Neural cell (in vitro differentiated cells): ENCODE measurements around the gene ANXA2.

Experiments used
- EP300 ChIP-seq: fragments of 450-650 bp; conservative IDR thresholded peaks from 2 replicates; pipeline ENCODE4 v1.6.1; 2014; ENCODE audit warnings: antibody characterized with exemption, mild to moderate bottlenecking, moderate library complexity; ENCODE audit not compliant: poor library complexity, severe bottlenecking
- EZH2 ChIP-seq: fragments of 200-600, 300-800 bp; shearing (Covaris generic), sonication (generic); IDR thresholded peaks from 2 replicates; pipeline ENCODE4 v1.6.1; 2014; ENCODE audit warnings: antibody characterized with exemption, low read length, borderline replicate concordance, mild to moderate bottlenecking; ENCODE audit not compliant: insufficient read depth, poor library complexity, severe bottlenecking
- POLR2AphosphoS5 ChIP-seq: IDR thresholded peaks from 2 replicates; pipeline ENCODE4 v1.6.1; 2012
- RAD21 ChIP-seq: fragments of 450-650 bp; conservative IDR thresholded peaks from 2 replicates; pipeline ENCODE4 v1.6.1; 2014; ENCODE audit warnings: antibody characterized with exemption, mild to moderate bottlenecking, moderate library complexity
- TF ChIP-seq, protein P1 (sequence below): fragments of 450-650 bp; IDR thresholded peaks from 2 replicates; pipeline ENCODE4 v1.5.1; 2014; ENCODE audit warnings: antibody characterized with exemption, mild to moderate bottlenecking, moderate library complexity; ENCODE audit not compliant: poor library complexity, severe bottlenecking

DNA sequence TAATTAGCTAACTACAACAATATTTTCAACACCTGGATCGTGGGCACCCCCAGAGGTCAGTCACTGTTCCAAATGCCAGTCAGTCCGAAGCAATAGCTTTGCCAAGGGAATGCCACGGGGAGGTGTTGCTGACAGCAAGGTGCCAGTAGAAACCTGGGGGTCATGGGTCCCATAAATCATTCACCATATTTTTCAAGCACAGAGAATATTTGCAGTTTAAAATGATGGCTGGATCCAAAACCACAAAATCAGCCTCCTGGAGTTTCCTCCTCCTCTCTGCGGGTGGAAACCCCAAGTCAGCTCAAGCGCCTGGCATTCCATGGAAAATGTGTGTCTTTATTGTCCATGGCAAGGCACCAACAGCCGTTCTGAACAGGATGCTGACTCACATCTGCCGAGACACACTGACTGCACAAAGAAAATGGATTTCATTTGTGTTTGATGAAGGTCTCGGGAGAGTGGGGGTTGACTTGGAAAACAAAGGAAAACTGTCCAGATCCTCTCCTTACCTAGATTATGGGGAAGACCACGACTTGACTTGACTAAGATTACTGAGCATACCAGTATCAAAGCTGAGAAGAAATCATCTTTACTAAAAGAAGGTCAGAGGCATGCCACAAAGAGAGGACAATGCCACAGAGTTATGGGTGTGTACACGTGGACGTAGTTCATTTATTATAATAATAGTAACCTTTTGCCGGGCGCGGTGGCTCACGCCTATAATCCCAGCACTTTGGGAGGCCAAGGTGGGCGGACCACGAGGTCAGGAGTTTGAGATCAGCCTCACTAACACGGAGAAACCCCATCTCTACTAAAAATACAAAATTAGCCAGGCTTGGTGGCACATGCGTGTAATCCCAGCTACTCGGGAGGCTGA lies 26.4 kb downstream of the ANXA2 start:
- no peak for TF ChIP-seq EP300
- no peak for TF ChIP-seq EZH2
- TF ChIP-seq RAD21: no peak
- TF ChIP-seq, protein P1, sequence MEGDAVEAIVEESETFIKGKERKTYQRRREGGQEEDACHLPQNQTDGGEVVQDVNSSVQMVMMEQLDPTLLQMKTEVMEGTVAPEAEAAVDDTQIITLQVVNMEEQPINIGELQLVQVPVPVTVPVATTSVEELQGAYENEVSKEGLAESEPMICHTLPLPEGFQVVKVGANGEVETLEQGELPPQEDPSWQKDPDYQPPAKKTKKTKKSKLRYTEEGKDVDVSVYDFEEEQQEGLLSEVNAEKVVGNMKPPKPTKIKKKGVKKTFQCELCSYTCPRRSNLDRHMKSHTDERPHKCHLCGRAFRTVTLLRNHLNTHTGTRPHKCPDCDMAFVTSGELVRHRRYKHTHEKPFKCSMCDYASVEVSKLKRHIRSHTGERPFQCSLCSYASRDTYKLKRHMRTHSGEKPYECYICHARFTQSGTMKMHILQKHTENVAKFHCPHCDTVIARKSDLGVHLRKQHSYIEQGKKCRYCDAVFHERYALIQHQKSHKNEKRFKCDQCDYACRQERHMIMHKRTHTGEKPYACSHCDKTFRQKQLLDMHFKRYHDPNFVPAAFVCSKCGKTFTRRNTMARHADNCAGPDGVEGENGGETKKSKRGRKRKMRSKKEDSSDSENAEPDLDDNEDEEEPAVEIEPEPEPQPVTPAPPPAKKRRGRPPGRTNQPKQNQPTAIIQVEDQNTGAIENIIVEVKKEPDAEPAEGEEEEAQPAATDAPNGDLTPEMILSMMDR: no peak
- TF ChIP-seq POLR2AphosphoS5: no peak
